Parathyroid adenoma (tissue), 2 donors: ENCODE results near the gene HSPH1.

Experiments used
- H2AFZ ChIP-seq: fragments of 300-600 bp; sonication (generic); one replicate; pipeline ENCODE4 v1.7.0; 2017; ENCODE audit warnings: antibody characterized with exemption, mild to moderate bottlenecking
- H3K27ac ChIP-seq: fragments of 300-600 bp; sonication (generic); one replicate; pipeline ENCODE4 v1.7.0; 2017
- H3K27me3 ChIP-seq: fragments of 300-600 bp; sonication (generic); one replicate; pipeline ENCODE4 v1.7.0; 2017; ENCODE audit warnings: low read length; ENCODE audit not compliant: control insufficient read depth, insufficient read depth
- H3K36me3 ChIP-seq: fragments of 300-600 bp; sonication (generic); one replicate; pipeline ENCODE4 v1.7.0; 2017; ENCODE audit warnings: low read length; ENCODE audit not compliant: control insufficient read depth, insufficient read depth
- H3K4me1 ChIP-seq: fragments of 300-600 bp; sonication (generic); one replicate; pipeline ENCODE4 v1.7.0; 2017; ENCODE audit warnings: control low read depth
- H3K4me2 ChIP-seq: fragments of 300-600 bp; sonication (generic); one replicate; pipeline ENCODE4 v1.7.0; 2017; ENCODE audit warnings: low read length
- H3K4me3 ChIP-seq: fragments of 300-600 bp; sonication (generic); one replicate; pipeline ENCODE4 v1.7.0; 2017; ENCODE audit warnings: low read depth, low read length
- H3K79me2 ChIP-seq: fragments of 300-600 bp; sonication (generic); one replicate; pipeline ENCODE4 v1.7.0; 2017; ENCODE audit warnings: control low read depth
- H3K9ac ChIP-seq: fragments of 300-600 bp; sonication (generic); one replicate; pipeline ENCODE4 v1.7.0; 2017; ENCODE audit warnings: mild to moderate bottlenecking
- H3K9me3 ChIP-seq: fragments of 300-600 bp; sonication (generic); one replicate; pipeline ENCODE4 v1.7.0; 2017; ENCODE audit warnings: low read length; ENCODE audit not compliant: control insufficient read depth
- CTCF ChIP-seq: fragments of 300-600 bp; sonication (generic); IDR thresholded peaks from one replicate; pipeline ENCODE4 v1.7.0; 2017; ENCODE audit warnings: antibody characterized with exemption, mild to moderate bottlenecking
- donor health status: primary hyperparathyroidism.

The HSPH1 gene

GRCh38 chr13:31089649-31090048, 72.1 kb downstream of the HSPH1 start:
- TF ChIP-seq CTCF = no peak
- Histone ChIP-seq H3K36me3 (no peaks in the 10 kb centered on the region), H3K4me2 (no peak overlapping the region), H2AFZ (no peak overlapping the region), H3K4me3 (no peak overlapping the region), H3K79me2 (no peaks in the 10 kb centered on the region), H3K9ac (no peak overlapping the region), H3K27ac (no peak overlapping the region), H3K4me1 (peaks cover 5% of the 10 kb centered on the region), H3K9me3 (no peaks in the 10 kb centered on the region), H3K27me3 (no peaks in the 10 kb centered on the region)

- TF ChIP-seq CTCF = no peak
- Histone ChIP-seq H2AFZ (no peak overlapping the region), H3K4me2 (no peak overlapping the region), H3K9ac (no peak overlapping the region), H3K36me3 (no peaks in the 10 kb centered on the region), H3K4me1 (no peaks in the 10 kb centered on the region), H3K79me2 (no peaks in the 10 kb centered on the region), H3K27ac (no peak overlapping the region), H3K27me3 (no peaks in the 10 kb centered on the region), H3K9me3 (no peaks in the 10 kb centered on the region), H3K4me3 (no peak overlapping the region)
These were observed 72.8 kb downstream of the HSPH1 start for GRCh38 chr13:31088826-31089420.
